Astrocyte of the cerebellum (primary cell): ENCODE measurements around the gene CSNK1A1.

Experiments
- DNase-seq: peaks from one replicate; pipeline ENCODE4 v3.0.0-alpha.2; 2011; ENCODE audit warnings: low read depth
- H3K4me3 ChIP-seq: 2 replicates; pipeline ENCODE4 v1.5.1; 2011; ENCODE audit warnings: mild to moderate bottlenecking, low read depth, low read length, moderate library complexity
- CTCF ChIP-seq: IDR thresholded peaks from 2 replicates; pipeline ENCODE4 v1.5.1; 2012; ENCODE audit warnings: low read length, low read depth, moderate library complexity, mild to moderate bottlenecking; ENCODE audit errors: missing control alignments
- in situ Hi-C: cut with HindIII; loops from 2 replicates; pipeline ENCODE4 v1.10.0; 2017; ENCODE audit warnings: low sequenced_read_pairs

The CSNK1A1 gene

GRCh38 chr5:149443210-149443609, 108.0 kb downstream of the CSNK1A1 start:
- no peak for DNase-seq
- no peak for TF ChIP-seq CTCF
- in situ Hi-C loops, result no loop called here
- H3K4me3 ChIP-seq, result no peak overlapping the region

GRCh38 chr5:149442563-149443182, 108.6 kb downstream of the CSNK1A1 start:
- no peak overlapping the region for H3K4me3 ChIP-seq
- TF ChIP-seq CTCF, result peak; percentile 91
- in situ Hi-C loops, result no loop called here
- DNase-seq, result peak; percentile 33
